Metanephros (tissue), 1 donor: Measurements from ENCODE around the gene CD53. TPM values are rescaled to one million over a fixed set of nuclear protein-coding genes. Genes with fewer than 3 reads are reported as not detected.

Experiments used
- total RNA-seq: library from RNA; depleted of rRNA; stranded (reverse); fragments of >200 nt; gene quantifications from one replicate; pipeline ENCODE4 v1.2.3, GENCODE V29; 2014

Gene CD53, protein sequence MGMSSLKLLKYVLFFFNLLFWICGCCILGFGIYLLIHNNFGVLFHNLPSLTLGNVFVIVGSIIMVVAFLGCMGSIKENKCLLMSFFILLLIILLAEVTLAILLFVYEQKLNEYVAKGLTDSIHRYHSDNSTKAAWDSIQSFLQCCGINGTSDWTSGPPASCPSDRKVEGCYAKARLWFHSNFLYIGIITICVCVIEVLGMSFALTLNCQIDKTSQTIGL
- 15.6 TPM for total RNA-seq

DNA sequence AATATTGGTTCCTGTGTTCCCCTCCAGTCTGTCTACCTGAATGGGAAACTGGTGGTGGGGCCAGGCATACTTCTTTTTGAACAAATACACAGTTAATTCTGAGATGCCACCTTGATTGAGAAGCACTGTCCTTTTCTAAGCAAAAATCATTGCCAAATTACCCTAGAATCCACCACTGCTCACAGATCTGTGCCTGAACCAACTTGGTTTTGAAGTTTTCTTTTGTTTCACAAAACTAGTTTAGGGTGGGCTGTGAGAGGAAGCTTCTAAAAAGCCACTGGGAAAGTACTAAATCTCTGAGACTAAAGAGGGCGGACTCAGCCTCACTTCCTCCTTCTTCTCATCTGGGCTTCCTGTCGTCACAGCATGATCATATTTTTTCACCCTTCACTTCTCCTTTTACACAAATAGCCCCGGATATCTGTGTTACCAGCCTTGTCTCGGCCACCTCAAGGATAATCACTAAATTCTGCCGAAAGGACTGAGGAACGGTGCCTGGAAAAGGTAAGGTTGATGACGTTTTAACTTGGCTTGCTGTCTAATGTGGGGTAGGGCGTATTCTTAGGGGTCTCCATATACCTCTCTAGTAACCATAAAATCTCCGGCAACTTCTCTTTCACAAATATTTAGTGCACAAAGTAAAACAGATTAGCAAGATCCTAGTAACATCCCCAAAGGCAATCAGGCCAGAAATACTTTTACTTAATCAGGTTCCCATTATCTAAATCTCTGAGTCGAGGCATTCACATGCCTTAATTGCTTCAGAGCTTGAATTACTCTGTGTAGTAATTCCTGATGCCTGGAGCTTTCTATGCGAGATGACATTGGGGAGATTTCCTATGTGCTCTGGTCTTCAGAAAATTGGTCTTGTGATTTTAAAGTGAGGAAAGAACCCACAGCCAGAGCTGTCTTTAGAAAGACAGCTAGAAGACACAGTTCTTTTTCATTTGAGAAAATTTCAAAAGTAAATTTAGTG lies at the start of gene CD53:
TSS of gene CD53 (plus strand) at position 404 of the 976 bp plus-strand sequence. CDS start 18,261 bp downstream, outside the sequence.

Other genes starting within 250 kb of the CD53 start
- 1.8 TPM for gene KCNA3, start 198.2 kb upstream of the CD53 start, total RNA-seq
- gene LRIF1, start 90.8 kb downstream of the CD53 start, total RNA-seq, result 10.0 TPM